ENCODE measurements around the gene EZR.

The EZR gene

DNA sequence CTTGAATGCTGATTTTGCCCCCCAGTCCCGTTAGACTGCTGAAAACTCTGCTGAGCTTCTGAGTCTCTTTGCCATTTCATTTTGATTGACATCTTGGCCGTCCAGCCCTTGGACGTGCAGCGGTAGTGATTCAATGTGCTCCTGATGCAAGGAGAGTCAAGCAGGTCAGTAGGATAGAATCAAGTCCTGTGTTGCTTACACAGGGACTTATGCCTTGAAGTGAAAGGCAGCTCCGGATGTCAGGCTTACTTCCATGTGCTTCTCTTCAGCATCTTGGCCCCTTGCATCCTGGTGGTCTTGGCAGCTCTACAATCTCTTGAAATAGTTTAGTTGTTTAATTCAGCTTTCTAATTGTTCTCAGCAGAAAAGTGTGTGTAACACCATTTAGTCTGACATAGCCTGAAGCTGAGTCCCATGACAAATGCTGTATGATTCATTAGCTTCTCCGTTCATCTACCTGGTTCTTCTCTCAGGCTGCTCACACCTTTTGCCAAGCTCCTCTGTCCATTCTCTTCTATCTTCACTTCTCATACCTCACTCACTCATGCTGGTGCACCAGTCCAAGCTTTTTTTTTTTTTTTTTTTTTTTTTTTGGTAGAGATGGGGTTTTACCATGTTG lies 76.0 kb downstream of the EZR start:
- H3K27ac ChIP-seq (replicated peaks), result no peak overlapping the region
- TF ChIP-seq, protein P1, sequence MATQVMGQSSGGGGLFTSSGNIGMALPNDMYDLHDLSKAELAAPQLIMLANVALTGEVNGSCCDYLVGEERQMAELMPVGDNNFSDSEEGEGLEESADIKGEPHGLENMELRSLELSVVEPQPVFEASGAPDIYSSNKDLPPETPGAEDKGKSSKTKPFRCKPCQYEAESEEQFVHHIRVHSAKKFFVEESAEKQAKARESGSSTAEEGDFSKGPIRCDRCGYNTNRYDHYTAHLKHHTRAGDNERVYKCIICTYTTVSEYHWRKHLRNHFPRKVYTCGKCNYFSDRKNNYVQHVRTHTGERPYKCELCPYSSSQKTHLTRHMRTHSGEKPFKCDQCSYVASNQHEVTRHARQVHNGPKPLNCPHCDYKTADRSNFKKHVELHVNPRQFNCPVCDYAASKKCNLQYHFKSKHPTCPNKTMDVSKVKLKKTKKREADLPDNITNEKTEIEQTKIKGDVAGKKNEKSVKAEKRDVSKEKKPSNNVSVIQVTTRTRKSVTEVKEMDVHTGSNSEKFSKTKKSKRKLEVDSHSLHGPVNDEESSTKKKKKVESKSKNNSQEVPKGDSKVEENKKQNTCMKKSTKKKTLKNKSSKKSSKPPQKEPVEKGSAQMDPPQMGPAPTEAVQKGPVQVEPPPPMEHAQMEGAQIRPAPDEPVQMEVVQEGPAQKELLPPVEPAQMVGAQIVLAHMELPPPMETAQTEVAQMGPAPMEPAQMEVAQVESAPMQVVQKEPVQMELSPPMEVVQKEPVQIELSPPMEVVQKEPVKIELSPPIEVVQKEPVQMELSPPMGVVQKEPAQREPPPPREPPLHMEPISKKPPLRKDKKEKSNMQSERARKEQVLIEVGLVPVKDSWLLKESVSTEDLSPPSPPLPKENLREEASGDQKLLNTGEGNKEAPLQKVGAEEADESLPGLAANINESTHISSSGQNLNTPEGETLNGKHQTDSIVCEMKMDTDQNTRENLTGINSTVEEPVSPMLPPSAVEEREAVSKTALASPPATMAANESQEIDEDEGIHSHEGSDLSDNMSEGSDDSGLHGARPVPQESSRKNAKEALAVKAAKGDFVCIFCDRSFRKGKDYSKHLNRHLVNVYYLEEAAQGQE (IDR thresholded peaks at IDR 0.05; ENCODE audit: insufficient replicate concordance, low read depth), result no peak
- TF ChIP-seq POLR2AphosphoS5 (IDR thresholded peaks at IDR 0.05; ENCODE audit: low read depth) (no peak), SPI1 (IDR thresholded peaks at IDR 0.05; ENCODE audit: borderline replicate concordance, low read depth) (no peak), GABPA (IDR thresholded peaks at IDR 0.05; ENCODE audit: low read depth) (no peak)
- TF ChIP-seq, protein P2, sequence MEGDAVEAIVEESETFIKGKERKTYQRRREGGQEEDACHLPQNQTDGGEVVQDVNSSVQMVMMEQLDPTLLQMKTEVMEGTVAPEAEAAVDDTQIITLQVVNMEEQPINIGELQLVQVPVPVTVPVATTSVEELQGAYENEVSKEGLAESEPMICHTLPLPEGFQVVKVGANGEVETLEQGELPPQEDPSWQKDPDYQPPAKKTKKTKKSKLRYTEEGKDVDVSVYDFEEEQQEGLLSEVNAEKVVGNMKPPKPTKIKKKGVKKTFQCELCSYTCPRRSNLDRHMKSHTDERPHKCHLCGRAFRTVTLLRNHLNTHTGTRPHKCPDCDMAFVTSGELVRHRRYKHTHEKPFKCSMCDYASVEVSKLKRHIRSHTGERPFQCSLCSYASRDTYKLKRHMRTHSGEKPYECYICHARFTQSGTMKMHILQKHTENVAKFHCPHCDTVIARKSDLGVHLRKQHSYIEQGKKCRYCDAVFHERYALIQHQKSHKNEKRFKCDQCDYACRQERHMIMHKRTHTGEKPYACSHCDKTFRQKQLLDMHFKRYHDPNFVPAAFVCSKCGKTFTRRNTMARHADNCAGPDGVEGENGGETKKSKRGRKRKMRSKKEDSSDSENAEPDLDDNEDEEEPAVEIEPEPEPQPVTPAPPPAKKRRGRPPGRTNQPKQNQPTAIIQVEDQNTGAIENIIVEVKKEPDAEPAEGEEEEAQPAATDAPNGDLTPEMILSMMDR (IDR thresholded peaks at IDR 0.05; ENCODE audit: insufficient read depth, low read length), result no peak
- H3K27me3 ChIP-seq (ENCODE audit: insufficient read depth, poor library complexity, severe bottlenecking), result no peaks in the 10 kb centered on the region
- DNase-seq (ENCODE audit: low read depth in 1 of 2, low spot score in 1 of 2), result no peak
- no peak overlapping the region for H3K4me3 ChIP-seq (replicated peaks; ENCODE audit: insufficient read depth, low read length)

GRCh38 chr6:158739673-158740072 lies 79.5 kb downstream of the EZR start:
- no peak overlapping the region for H3K27ac ChIP-seq (replicated peaks)
- no peaks in the 10 kb centered on the region for H3K27me3 ChIP-seq (ENCODE audit: insufficient read depth, poor library complexity, severe bottlenecking)
- DNase-seq (ENCODE audit: low read depth in 1 of 2, low spot score in 1 of 2), result no peak
- H3K4me3 ChIP-seq (replicated peaks; ENCODE audit: insufficient read depth, low read length), result no peak overlapping the region
- TF ChIP-seq, protein P2 (IDR thresholded peaks at IDR 0.05; ENCODE audit: insufficient read depth, low read length), result no peak
- TF ChIP-seq, protein P1 (IDR thresholded peaks at IDR 0.05; ENCODE audit: insufficient replicate concordance, low read depth), result no peak
- no peak for TF ChIP-seq SPI1 (IDR thresholded peaks at IDR 0.05; ENCODE audit: borderline replicate concordance, low read depth)
- TF ChIP-seq POLR2AphosphoS5 (IDR thresholded peaks at IDR 0.05; ENCODE audit: low read depth), result no peak
- no peak for TF ChIP-seq GABPA (IDR thresholded peaks at IDR 0.05; ENCODE audit: low read depth)

DNA sequence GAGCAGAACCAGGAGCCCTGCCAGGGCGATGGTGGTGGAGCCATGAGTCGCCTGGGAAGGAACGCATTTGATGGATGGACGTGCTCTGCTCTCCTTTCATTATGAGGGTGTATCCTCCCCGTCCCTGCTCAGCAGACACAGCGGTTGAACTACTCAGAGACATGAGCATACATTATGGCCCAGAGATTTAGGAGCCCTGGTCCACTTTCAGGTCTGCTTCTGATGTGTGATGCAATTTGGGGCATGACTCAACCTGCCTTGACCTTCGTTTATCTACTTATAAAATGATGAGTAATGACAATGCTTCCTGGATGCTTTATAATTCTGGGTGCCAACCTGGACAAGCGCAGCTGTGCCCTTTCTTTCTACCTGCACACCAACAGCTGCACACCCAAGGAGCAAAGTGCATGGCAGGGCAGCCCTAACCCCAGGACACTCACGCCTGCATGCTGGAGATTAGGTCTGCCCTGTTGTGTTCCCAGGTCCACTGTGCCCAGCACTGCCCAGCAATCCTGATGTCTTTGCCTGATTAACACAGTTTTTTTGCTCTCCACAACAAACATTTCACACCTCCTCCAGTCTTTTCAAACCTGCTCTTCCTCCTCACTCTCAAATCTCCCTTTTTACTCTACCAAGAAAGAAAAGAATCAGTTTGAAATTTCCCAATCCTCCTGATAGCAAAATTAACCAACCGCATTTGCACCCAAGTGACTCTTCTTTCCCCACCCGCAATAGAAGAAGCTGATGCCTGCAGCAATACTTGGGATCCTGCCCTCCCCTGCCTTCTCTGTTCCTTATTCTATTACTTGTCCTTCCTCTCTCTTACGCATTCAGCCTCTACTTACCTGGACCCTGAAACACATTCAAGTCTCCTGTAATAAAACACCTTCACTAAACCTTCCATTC lies 81.2 kb downstream of the EZR start:
- TF ChIP-seq, protein P1 (IDR thresholded peaks at IDR 0.05; ENCODE audit: insufficient replicate concordance, low read depth), result no peak
- TF ChIP-seq SPI1 (IDR thresholded peaks at IDR 0.05; ENCODE audit: borderline replicate concordance, low read depth) (no peak), POLR2AphosphoS5 (IDR thresholded peaks at IDR 0.05; ENCODE audit: low read depth) (no peak), GABPA (IDR thresholded peaks at IDR 0.05; ENCODE audit: low read depth) (no peak)
- TF ChIP-seq, protein P2 (IDR thresholded peaks at IDR 0.05; ENCODE audit: insufficient read depth, low read length), result no peak
- H3K27ac ChIP-seq (replicated peaks), result no peak overlapping the region
- no peak overlapping the region for H3K4me3 ChIP-seq (replicated peaks; ENCODE audit: insufficient read depth, low read length)
- DNase-seq (ENCODE audit: low read depth in 1 of 2, low spot score in 1 of 2), result peak; percentile 18 to 76
- H3K27me3 ChIP-seq (ENCODE audit: insufficient read depth, poor library complexity, severe bottlenecking), result no peaks in the 10 kb centered on the region

All from HL-60 (cell line).